Measurements from ENCODE around the gene FAM81A. TPM values are rescaled to one million over a fixed set of nuclear protein-coding genes. Genes with fewer than 3 reads are reported as not detected.
"Not testable (repeated sequence)": the region's sequence is repeated elsewhere in the genome, so short reads cannot be mapped to it uniquely, and the experiment has no call there.

Gene FAM81A
- total RNA-seq, 1 donor from 2014 or later: 0.49 TPM

DNA sequence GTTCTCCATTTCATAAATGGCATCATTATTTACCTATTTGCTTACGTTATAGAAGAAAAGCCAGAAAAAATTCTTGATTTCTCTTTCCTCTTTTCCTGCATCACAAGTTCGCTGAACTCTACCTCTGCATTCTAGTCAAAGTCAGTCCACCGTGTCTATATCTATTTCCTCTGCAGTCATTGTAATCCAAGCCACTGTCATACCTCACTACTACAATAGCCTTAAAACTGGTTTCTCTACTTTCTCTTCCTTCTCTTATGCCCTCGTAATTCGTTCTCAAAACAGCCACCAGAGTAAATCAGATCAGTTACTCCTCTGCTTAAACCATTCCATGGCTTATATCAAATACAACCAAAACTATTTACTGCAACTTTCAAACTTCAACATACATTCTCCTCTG, 13.4 kb upstream of the FAM81A start:
- H3K9me3 ChIP-seq: no peaks in the 10 kb centered on the region
- TF ChIP-seq, protein P1, sequence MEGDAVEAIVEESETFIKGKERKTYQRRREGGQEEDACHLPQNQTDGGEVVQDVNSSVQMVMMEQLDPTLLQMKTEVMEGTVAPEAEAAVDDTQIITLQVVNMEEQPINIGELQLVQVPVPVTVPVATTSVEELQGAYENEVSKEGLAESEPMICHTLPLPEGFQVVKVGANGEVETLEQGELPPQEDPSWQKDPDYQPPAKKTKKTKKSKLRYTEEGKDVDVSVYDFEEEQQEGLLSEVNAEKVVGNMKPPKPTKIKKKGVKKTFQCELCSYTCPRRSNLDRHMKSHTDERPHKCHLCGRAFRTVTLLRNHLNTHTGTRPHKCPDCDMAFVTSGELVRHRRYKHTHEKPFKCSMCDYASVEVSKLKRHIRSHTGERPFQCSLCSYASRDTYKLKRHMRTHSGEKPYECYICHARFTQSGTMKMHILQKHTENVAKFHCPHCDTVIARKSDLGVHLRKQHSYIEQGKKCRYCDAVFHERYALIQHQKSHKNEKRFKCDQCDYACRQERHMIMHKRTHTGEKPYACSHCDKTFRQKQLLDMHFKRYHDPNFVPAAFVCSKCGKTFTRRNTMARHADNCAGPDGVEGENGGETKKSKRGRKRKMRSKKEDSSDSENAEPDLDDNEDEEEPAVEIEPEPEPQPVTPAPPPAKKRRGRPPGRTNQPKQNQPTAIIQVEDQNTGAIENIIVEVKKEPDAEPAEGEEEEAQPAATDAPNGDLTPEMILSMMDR (IDR thresholded peaks at IDR 0.05): no peak
- TF ChIP-seq POLR2A (IDR thresholded peaks at IDR 0.05) (no peak), POLR2AphosphoS5 (IDR thresholded peaks at IDR 0.05; ENCODE audit: insufficient read depth in 1 of 2, low read depth in 1 of 2) (no peak)

DNA sequence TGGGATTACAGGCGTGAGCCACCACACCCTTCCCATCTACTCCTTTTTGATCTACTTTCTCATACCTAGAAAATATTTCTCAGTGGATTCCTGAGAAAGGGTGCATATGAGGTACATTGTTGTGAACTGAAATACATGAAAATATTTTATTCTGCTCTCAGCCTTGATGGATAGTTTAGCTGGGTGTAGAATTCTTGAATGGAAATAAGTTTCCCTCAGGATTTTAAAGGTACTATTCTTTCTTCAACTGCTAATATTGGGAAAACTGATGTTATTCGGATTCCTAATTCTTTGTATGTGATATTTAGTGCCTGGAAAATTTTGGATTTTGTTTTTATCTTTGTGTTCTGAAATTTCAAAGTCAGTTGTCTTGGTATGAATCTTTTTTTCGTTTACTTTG, 9.1 kb upstream of the FAM81A start:
- DNase-seq (ENCODE audit: extremely low spot score in 2 of 2); H3K27me3 ChIP-seq; H3K4me1 ChIP-seq; H3K9me3 ChIP-seq; H3K27ac ChIP-seq; H3K36me3 ChIP-seq; intact Hi-C loops (cut with DNase I); H3K4me3 ChIP-seq: not testable (repeated sequence)

More for the DNA sequence above, 13.4 kb upstream of the FAM81A start:
- no peaks in the 10 kb centered on the region for H3K4me1 ChIP-seq
- intact Hi-C loops (cut with DNase I): no loop called here
- DNase-seq (ENCODE audit: extremely low spot score in 2 of 2): no peak
- no peak overlapping the region for H3K27ac ChIP-seq
- H3K36me3 ChIP-seq: no peaks in the 10 kb centered on the region
- no peaks in the 10 kb centered on the region for H3K27me3 ChIP-seq
- no peak overlapping the region for H3K4me3 ChIP-seq

DNA sequence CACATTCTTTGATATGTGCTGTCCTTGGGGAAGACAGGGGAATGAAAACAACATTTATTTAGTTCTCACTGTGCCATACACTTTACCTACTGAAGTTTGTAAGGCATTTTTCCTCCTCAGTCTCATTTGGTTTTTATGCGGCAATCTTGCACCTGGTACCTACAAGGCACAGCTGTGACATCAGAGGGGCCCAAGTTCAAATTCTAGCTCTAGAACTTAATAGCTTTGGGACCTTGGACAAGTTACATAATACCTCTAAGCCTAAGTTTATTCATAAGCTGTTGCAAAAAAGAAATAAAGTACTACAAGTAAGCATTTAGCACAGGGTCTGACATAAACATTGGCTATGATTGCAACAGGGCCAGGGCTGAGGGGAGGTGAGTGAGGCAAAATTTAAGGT, 5.6 kb upstream of the FAM81A start:
- no peaks in the 10 kb centered on the region for H3K27me3 ChIP-seq
- no peak overlapping the region for H3K27ac ChIP-seq
- DNase-seq (ENCODE audit: extremely low spot score in 2 of 2): no peak
- TF ChIP-seq, protein P1 (IDR thresholded peaks at IDR 0.05): no peak
- TF ChIP-seq POLR2A (IDR thresholded peaks at IDR 0.05): no peak
- no peak for TF ChIP-seq POLR2AphosphoS5 (IDR thresholded peaks at IDR 0.05; ENCODE audit: insufficient read depth in 1 of 2, low read depth in 1 of 2)
- no peak overlapping the region for H3K4me3 ChIP-seq
- H3K4me1 ChIP-seq: peaks cover 5% of the 10 kb centered on the region
- no peaks in the 10 kb centered on the region for H3K9me3 ChIP-seq
- H3K36me3 ChIP-seq: no peaks in the 10 kb centered on the region
- intact Hi-C loops (cut with DNase I): no loop called here

DNA sequence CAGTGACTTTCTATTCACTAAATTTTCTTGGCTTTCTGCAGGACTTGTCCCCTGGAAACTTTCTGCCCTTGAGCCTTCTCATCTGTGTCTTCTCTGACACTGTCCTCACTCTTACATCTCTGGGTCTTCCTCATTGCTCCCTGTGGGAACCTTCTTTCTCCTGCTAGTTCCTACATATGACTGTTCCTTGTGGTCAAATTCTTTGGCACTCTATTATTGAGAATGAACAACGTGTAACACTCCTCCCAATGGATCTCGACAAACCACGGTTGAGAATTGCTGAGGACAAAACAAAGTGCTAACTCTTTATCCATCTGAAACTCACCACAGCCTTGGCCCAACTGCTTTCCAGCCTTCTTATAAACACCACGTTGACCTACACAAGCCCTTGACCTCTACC, 3.5 kb upstream of the FAM81A start:
- no peak for DNase-seq (ENCODE audit: extremely low spot score in 2 of 2)
- H3K27me3 ChIP-seq: no peaks in the 10 kb centered on the region
- H3K9me3 ChIP-seq: no peaks in the 10 kb centered on the region
- no peaks in the 10 kb centered on the region for H3K36me3 ChIP-seq
- intact Hi-C loops (cut with DNase I): no loop called here
- H3K4me3 ChIP-seq: no peak overlapping the region
- H3K4me1 ChIP-seq: peaks cover 18% of the 10 kb centered on the region
- H3K27ac ChIP-seq: no peak overlapping the region
- no peak for TF ChIP-seq POLR2A (IDR thresholded peaks at IDR 0.05)
- no peak for TF ChIP-seq POLR2AphosphoS5 (IDR thresholded peaks at IDR 0.05; ENCODE audit: insufficient read depth in 1 of 2, low read depth in 1 of 2)
- TF ChIP-seq, protein P1 (IDR thresholded peaks at IDR 0.05): no peak

DNA sequence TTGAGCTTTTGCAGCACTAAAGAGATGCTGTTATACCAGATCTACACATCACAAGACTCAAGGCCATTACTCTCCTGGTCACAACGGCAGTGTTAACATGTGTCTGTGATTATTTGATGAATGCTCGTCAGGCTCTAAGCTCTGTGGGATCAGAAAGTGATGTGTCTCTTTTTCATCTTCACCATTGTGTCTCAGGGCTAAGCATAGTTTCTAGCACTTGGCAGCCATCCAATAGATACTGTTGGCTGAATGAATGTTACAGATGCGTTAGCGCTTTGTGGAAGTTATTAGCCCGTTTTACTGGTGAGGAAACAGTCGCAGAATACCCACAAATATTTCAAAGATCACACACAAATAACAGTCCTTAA, 1.2 kb upstream of the FAM81A start:
- no peak for TF ChIP-seq POLR2A (IDR thresholded peaks at IDR 0.05)
- no peak for TF ChIP-seq POLR2AphosphoS5 (IDR thresholded peaks at IDR 0.05; ENCODE audit: insufficient read depth in 1 of 2, low read depth in 1 of 2)
- TF ChIP-seq, protein P1 (IDR thresholded peaks at IDR 0.05): no peak
- Histone ChIP-seq H3K36me3 (no peaks in the 10 kb centered on the region), H3K27me3 (no peaks in the 10 kb centered on the region), H3K9me3 (no peaks in the 10 kb centered on the region), H3K4me3 (peak overlapping the region in 1 of 2 donors; percentile 61), H3K27ac (no peak overlapping the region), H3K4me1 (peaks cover 18% of the 10 kb centered on the region)
- intact Hi-C loops (cut with DNase I): no loop called here
- DNase-seq (ENCODE audit: extremely low spot score in 2 of 2): no peak
